HL-60 (cell line): ENCODE measurements around the gene SOCS4.

Experiments used
- GABPA ChIP-seq: IDR thresholded peaks from 2 replicates; pipeline ENCODE4 v1.6.1; 2012; ENCODE audit warnings: low read depth
- POLR2AphosphoS5 ChIP-seq: IDR thresholded peaks from 2 replicates; pipeline ENCODE4 v1.6.1; 2012; ENCODE audit warnings: low read depth
- SPI1 ChIP-seq: IDR thresholded peaks from 2 replicates; pipeline ENCODE4 v1.6.1; 2012; ENCODE audit warnings: low read depth, mild to moderate bottlenecking, borderline replicate concordance
- TF ChIP-seq, protein P1 (sequence below): IDR thresholded peaks from 2 replicates; pipeline ENCODE4 v1.6.1; 2012; ENCODE audit warnings: low read depth; ENCODE audit not compliant: insufficient replicate concordance
- TF ChIP-seq, protein P2 (sequence below): IDR thresholded peaks from one replicate; pipeline ENCODE4 v1.5.1; 2011; ENCODE audit warnings: low read length, control low read depth, inconsistent platforms; ENCODE audit not compliant: insufficient read depth

DNA sequence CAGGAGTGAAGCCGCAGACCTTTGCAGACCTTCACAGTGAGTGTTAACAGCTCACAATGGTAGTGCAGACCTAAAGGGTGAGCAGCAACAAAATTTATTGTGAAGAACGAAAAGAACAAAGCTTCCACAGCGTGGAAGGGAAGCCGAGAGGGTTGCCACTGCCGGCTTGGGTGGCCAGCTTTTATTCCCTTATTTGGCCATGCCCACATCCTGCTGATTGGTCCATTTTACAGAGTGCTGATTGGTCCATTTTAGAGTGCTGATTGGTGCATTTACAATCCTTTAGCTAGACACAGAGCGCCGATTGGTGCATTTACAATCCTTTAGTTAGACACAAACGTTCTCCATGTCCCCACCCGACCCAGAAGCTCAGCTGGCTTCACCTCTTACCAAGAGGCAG lies 59.9 kb downstream of the SOCS4 start:
- TF ChIP-seq, protein P1, sequence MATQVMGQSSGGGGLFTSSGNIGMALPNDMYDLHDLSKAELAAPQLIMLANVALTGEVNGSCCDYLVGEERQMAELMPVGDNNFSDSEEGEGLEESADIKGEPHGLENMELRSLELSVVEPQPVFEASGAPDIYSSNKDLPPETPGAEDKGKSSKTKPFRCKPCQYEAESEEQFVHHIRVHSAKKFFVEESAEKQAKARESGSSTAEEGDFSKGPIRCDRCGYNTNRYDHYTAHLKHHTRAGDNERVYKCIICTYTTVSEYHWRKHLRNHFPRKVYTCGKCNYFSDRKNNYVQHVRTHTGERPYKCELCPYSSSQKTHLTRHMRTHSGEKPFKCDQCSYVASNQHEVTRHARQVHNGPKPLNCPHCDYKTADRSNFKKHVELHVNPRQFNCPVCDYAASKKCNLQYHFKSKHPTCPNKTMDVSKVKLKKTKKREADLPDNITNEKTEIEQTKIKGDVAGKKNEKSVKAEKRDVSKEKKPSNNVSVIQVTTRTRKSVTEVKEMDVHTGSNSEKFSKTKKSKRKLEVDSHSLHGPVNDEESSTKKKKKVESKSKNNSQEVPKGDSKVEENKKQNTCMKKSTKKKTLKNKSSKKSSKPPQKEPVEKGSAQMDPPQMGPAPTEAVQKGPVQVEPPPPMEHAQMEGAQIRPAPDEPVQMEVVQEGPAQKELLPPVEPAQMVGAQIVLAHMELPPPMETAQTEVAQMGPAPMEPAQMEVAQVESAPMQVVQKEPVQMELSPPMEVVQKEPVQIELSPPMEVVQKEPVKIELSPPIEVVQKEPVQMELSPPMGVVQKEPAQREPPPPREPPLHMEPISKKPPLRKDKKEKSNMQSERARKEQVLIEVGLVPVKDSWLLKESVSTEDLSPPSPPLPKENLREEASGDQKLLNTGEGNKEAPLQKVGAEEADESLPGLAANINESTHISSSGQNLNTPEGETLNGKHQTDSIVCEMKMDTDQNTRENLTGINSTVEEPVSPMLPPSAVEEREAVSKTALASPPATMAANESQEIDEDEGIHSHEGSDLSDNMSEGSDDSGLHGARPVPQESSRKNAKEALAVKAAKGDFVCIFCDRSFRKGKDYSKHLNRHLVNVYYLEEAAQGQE = no peak
- TF ChIP-seq, protein P2, sequence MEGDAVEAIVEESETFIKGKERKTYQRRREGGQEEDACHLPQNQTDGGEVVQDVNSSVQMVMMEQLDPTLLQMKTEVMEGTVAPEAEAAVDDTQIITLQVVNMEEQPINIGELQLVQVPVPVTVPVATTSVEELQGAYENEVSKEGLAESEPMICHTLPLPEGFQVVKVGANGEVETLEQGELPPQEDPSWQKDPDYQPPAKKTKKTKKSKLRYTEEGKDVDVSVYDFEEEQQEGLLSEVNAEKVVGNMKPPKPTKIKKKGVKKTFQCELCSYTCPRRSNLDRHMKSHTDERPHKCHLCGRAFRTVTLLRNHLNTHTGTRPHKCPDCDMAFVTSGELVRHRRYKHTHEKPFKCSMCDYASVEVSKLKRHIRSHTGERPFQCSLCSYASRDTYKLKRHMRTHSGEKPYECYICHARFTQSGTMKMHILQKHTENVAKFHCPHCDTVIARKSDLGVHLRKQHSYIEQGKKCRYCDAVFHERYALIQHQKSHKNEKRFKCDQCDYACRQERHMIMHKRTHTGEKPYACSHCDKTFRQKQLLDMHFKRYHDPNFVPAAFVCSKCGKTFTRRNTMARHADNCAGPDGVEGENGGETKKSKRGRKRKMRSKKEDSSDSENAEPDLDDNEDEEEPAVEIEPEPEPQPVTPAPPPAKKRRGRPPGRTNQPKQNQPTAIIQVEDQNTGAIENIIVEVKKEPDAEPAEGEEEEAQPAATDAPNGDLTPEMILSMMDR = no peak
- TF ChIP-seq GABPA (no peak), POLR2AphosphoS5 (no peak), SPI1 (no peak)
